H9 (cell line): ENCODE results near the gene PLPPR2. TPM values are rescaled to one million over a fixed set of nuclear protein-coding genes. Genes with fewer than 3 reads are reported as not detected.

Experiments
- DNase-seq: peaks from one replicate; pipeline ENCODE4 v3.0.0-alpha.2; 2017
- H2AFZ ChIP-seq: one replicate; pipeline ENCODE4 v1.6.1; 2013; ENCODE audit warnings: mild to moderate bottlenecking, low read length, control low read depth, moderate library complexity
- H2AK5ac ChIP-seq: 2 replicates; pipeline ENCODE4 v1.6.1; 2013; ENCODE audit warnings: low read length, control low read depth, mixed read lengths; ENCODE audit not compliant: insufficient read length
- H2BK120ac ChIP-seq: one replicate; pipeline ENCODE4 v1.6.1; 2013; ENCODE audit warnings: low read depth, mild to moderate bottlenecking, low read length, control low read depth, inconsistent platforms; ENCODE audit not compliant: poor library complexity, severe bottlenecking
- H2BK12ac ChIP-seq: 2 replicates; pipeline ENCODE4 v1.6.1; 2013; ENCODE audit warnings: low read length, control low read depth, mixed read lengths, low read depth; ENCODE audit not compliant: insufficient read length
- H2BK15ac ChIP-seq: 2 replicates; pipeline ENCODE4 v1.6.1; 2013; ENCODE audit warnings: low read depth, low read length, control low read depth
- H2BK20ac ChIP-seq: one replicate; pipeline ENCODE4 v1.6.1; 2013; ENCODE audit warnings: low read depth, mild to moderate bottlenecking, low read length, control low read depth, inconsistent platforms; ENCODE audit not compliant: poor library complexity, severe bottlenecking
- H2BK5ac ChIP-seq: 2 replicates; pipeline ENCODE4 v1.6.1; 2013; ENCODE audit warnings: low read length, control low read depth, mixed read lengths; ENCODE audit not compliant: insufficient read length
- H3K14ac ChIP-seq: 2 replicates; pipeline ENCODE4 v1.6.1; 2013; ENCODE audit warnings: low read length, control low read depth; ENCODE audit not compliant: insufficient read depth
- H3K18ac ChIP-seq: 2 replicates; pipeline ENCODE4 v1.6.1; 2013; ENCODE audit warnings: low read depth, mild to moderate bottlenecking, mixed read lengths, low read length, control low read depth; ENCODE audit not compliant: insufficient read length
- H3K23ac ChIP-seq: 2 replicates; pipeline ENCODE4 v1.6.1; 2013; ENCODE audit warnings: low read length, control low read depth, mixed read lengths, low read depth; ENCODE audit not compliant: insufficient read length
- H3K23me2 ChIP-seq: 2 replicates; pipeline ENCODE4 v1.6.1; 2013; ENCODE audit warnings: low read depth, mild to moderate bottlenecking, mixed read lengths, low read length, control low read depth; ENCODE audit not compliant: insufficient read length, poor library complexity, severe bottlenecking
- H3K27ac ChIP-seq: 2 replicates; pipeline ENCODE4 v1.5.1; 2013; ENCODE audit warnings: low read length, control low read depth, mixed read lengths, low read depth; ENCODE audit not compliant: insufficient read length
- H3K27me3 ChIP-seq: 2 replicates; pipeline ENCODE4 v1.6.1; 2013; ENCODE audit warnings: low read length, control low read depth, inconsistent platforms; ENCODE audit not compliant: insufficient read depth
- H3K4ac ChIP-seq: 2 replicates; pipeline ENCODE4 v1.6.1; 2013; ENCODE audit warnings: low read depth, mild to moderate bottlenecking, control low read depth, inconsistent platforms, low read length, moderate library complexity
- H3K4me1 ChIP-seq: 2 replicates; pipeline ENCODE4 v1.6.1; 2013; ENCODE audit warnings: low read length, control low read depth, inconsistent platforms; ENCODE audit not compliant: insufficient read depth
- H3K4me2 ChIP-seq: 2 replicates; pipeline ENCODE4 v1.6.1; 2013; ENCODE audit warnings: low read length, control low read depth, mixed read lengths; ENCODE audit not compliant: insufficient read length, insufficient read depth
- H3K56ac ChIP-seq: 2 replicates; pipeline ENCODE4 v1.6.1; 2013; ENCODE audit warnings: low read depth, mild to moderate bottlenecking, mixed read lengths, low read length, control low read depth; ENCODE audit not compliant: insufficient read length
- H3K79me1 ChIP-seq: 2 replicates; pipeline ENCODE4 v1.6.1; 2013; ENCODE audit warnings: low read depth, mild to moderate bottlenecking, moderate library complexity, low read length, control low read depth, inconsistent platforms; ENCODE audit not compliant: insufficient read depth, poor library complexity, severe bottlenecking
- H3K79me2 ChIP-seq: 2 replicates; pipeline ENCODE4 v1.6.1; 2013; ENCODE audit warnings: low read length, control low read depth, inconsistent platforms; ENCODE audit not compliant: insufficient read depth
- H3K9ac ChIP-seq: 2 replicates; pipeline ENCODE4 v1.6.1; 2013; ENCODE audit warnings: low read length, control low read depth, mixed read lengths; ENCODE audit not compliant: insufficient read length; ENCODE audit errors: extremely low read depth
- H3K9me3 ChIP-seq: one replicate; pipeline ENCODE4 v1.6.1; 2013; ENCODE audit warnings: low read depth, low read length, inconsistent platforms; ENCODE audit not compliant: control insufficient read depth
- H3T11ph ChIP-seq: one replicate; pipeline ENCODE4 v1.6.1; 2013; ENCODE audit warnings: mild to moderate bottlenecking, low read length, control low read depth, inconsistent platforms
- H4K20me1 ChIP-seq: one replicate; pipeline ENCODE4 v1.6.1; 2013; ENCODE audit not compliant: control insufficient read depth, insufficient read length, insufficient read depth
- H4K5ac ChIP-seq: 2 replicates; pipeline ENCODE4 v1.6.1; 2013; ENCODE audit warnings: low read depth, mild to moderate bottlenecking, mixed read lengths, low read length, control low read depth; ENCODE audit not compliant: insufficient read length
- H4K8ac ChIP-seq: replicated peaks from 2 replicates; pipeline ENCODE4 v1.6.1; 2013; ENCODE audit warnings: low read length, control low read depth, mixed read lengths, low read depth; ENCODE audit not compliant: insufficient read length
- H4K91ac ChIP-seq: 2 replicates; pipeline ENCODE4 v1.6.1; 2013; ENCODE audit warnings: low read depth, mild to moderate bottlenecking, moderate library complexity, mixed read lengths, low read length, control low read depth; ENCODE audit not compliant: insufficient read length
- H3K27ac Mint-ChIP-seq, 3 experiments: 2 replicates in 2 of 3; 3 replicates in 1 of 3; pipeline ENCODE4 v1.8.0; 2020 to 2021; ENCODE audit warnings: mixed read lengths in 3 of 3, mild to moderate bottlenecking in 1 of 3, moderate library complexity in 1 of 3
- H3K27me3 Mint-ChIP-seq: 2 replicates; pipeline ENCODE4 v1.8.0; 2021; ENCODE audit warnings: low read depth, mild to moderate bottlenecking, moderate library complexity, mixed read lengths
- H3K36me3 Mint-ChIP-seq, 3 experiments: 2 replicates in 2 of 3; 3 replicates in 1 of 3; pipeline ENCODE4 v1.8.0; 2020 to 2021; ENCODE audit warnings: low read depth in 3 of 3, mixed read lengths in 3 of 3; ENCODE audit not compliant: insufficient read depth in 1 of 3
- H3K4me1 Mint-ChIP-seq, 2 experiments: 2 replicates each; pipeline ENCODE4 v1.8.0; 2020; ENCODE audit warnings: mixed read lengths in 2 of 2
- H3K4me3 Mint-ChIP-seq, 2 experiments: 2 replicates in 1 of 2; 3 replicates in 1 of 2; pipeline ENCODE4 v1.8.0; 2020 to 2021; ENCODE audit warnings: mild to moderate bottlenecking in 2 of 2, mixed read lengths in 2 of 2, moderate library complexity in 1 of 2
- H3K9me3 Mint-ChIP-seq, 2 experiments: 2 replicates in 1 of 2; 3 replicates in 1 of 2; pipeline ENCODE4 v1.8.0; 2020; ENCODE audit warnings: mild to moderate bottlenecking in 2 of 2, mixed read lengths in 2 of 2, moderate library complexity in 1 of 2
- CTCF ChIP-seq: fragments of 200-600 bp; sonication (generic); conservative IDR thresholded peaks from 3 replicates; pipeline ENCODE4 v1.8.0; 2021; ENCODE audit warnings: antibody characterized with exemption, mild to moderate bottlenecking
- WGBS: extraction: QIAGEN DNeasy Blood & Tissue Kit; methylation state at CpG from one replicate; pipeline ENCODE4 v1.1.7; 2013; ENCODE audit warnings: missing lambda C conversion rate, low lambda C conversion rate, mixed read lengths; ENCODE audit not compliant: insufficient read length; ENCODE audit errors: extremely low coverage; 5-methylcytosine and 5-hydroxymethylcytosine counted together
- total RNA-seq: library from RNA; stranded (reverse); gene quantifications from 2 replicates; pipeline ENCODE4 v1.2.1, GENCODE V29; 2021

PLPPR2 gene
- total RNA-seq, 1 experiment from 2014 or later, result 8.0 TPM

DNA sequence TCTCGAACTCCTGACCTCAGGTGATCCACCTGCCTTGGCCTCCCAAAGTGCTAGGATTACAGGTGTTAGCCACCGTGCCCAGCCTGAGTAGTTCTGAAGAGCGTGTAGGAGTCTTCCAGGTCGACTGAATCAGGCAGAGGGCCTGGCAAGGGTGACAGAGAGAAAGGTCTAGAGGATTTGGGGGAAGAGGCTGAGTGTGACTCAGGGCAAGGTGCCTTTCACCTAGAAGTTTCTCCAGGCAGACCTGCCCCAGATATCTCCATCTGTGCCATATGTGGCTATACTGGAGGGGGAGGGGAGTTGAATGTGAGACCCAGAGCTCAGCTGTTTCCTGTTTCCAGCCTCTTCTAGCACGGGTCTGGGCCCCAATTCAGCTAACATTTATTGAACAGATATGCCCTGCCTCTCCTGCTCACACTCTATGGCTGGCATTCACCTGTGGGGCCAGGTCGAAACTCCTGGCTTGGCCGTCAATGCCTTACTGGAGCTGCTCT, 7.6 kb upstream of the PLPPR2 start:
- Histone ChIP-seq H2AK5ac (no peak overlapping the region), H3K4ac (no peak overlapping the region), H4K5ac (no peak overlapping the region), H3K4me1 (no peaks in the 10 kb centered on the region; the same call in 1 of the 2 replicates), H4K8ac (no peak overlapping the region), H2BK5ac (no peak overlapping the region), H3K27ac (no peak overlapping the region), H3K14ac (no peak overlapping the region; the same call in 1 of the 2 replicates), H2BK120ac (no peak overlapping the region), H3T11ph (no peak overlapping the region), H4K20me1 (no peaks in the 10 kb centered on the region), H3K23ac (no peak overlapping the region), H3K18ac (no peak overlapping the region), H3K9me3 (no peaks in the 10 kb centered on the region), H3K56ac (no peak overlapping the region), H2BK15ac (no peak overlapping the region), H2BK12ac (no peak overlapping the region), H3K23me2 (peaks cover 8% of the 10 kb centered on the region), H4K91ac (no peak overlapping the region), H2AFZ (no peak overlapping the region), H3K79me1 (no peaks in the 10 kb centered on the region), H2BK20ac (no peak overlapping the region), H3K79me2 (no peaks in the 10 kb centered on the region), H3K9ac (no peak overlapping the region), H3K4me2 (no peak overlapping the region), H3K27me3 (no peaks in the 10 kb centered on the region)
- DNase-seq, result no peak
- Mint-ChIP-seq H3K9me3 (peaks cover 3 to 7% of the 10 kb centered on the region in 2 experiments; a peak in 3 of 5 replicates), H3K36me3 (peaks cover 0 to 9% (median 3%) of the 10 kb centered on the region in 3 experiments; a peak in 5 of 7 replicates), H3K27me3 (peaks cover 13% of the 10 kb centered on the region), H3K27ac (no peak overlapping the region), H3K4me3 (peak overlapping the region in 1 of 2 experiments; percentile 94; a peak in 3 of 5 replicates), H3K4me1 (peaks cover 19 to 22% of the 10 kb centered on the region in 2 experiments)
- no CpG with 5 or more reads among the region's 7 CpGs for WGBS
- no peak for TF ChIP-seq CTCF
